ENCODE measurements around the gene CSAG2.
"Not testable (repeated sequence)": the region's sequence is repeated elsewhere in the genome, so short reads cannot be mapped to it uniquely, and the experiment has no call there.

CSAG2 gene

GRCh38 chrX:152709173-152709572 lies at the start of gene CSAG2:
TSS of gene CSAG2 (minus strand) at chrX:152709273. CDS start at chrX:152709112, 161 bp downstream.
- DNase-seq; in situ Hi-C loops (cut with HindIII; ENCODE audit: low pct_ligation_motif_present, low pct_unique_long_range_greater_than_20kb, low sequenced_read_pairs): not testable (repeated sequence)

GRCh38 chrX:152754871-152755270 lies 45.8 kb upstream of the CSAG2 start:
- DNase-seq; in situ Hi-C loops (cut with HindIII; ENCODE audit: low pct_ligation_motif_present, low pct_unique_long_range_greater_than_20kb, low sequenced_read_pairs): not testable (repeated sequence)

GRCh38 chrX:152753686-152754650 lies 44.9 kb upstream of the CSAG2 start, which contains the start of gene MAGEA2:
TSS of gene MAGEA2 (minus strand) at chrX:152753842. CDS start at chrX:152751363, 2,479 bp downstream.
- DNase-seq; in situ Hi-C loops (cut with HindIII; ENCODE audit: low pct_ligation_motif_present, low pct_unique_long_range_greater_than_20kb, low sequenced_read_pairs): not testable (repeated sequence)

GRCh38 chrX:152738560-152738959 lies 29.5 kb upstream of the CSAG2 start:
- no peak for DNase-seq
- in situ Hi-C loops (cut with HindIII; ENCODE audit: low pct_ligation_motif_present, low pct_unique_long_range_greater_than_20kb, low sequenced_read_pairs): no loop called here

GRCh38 chrX:152736528-152736927 lies 27.5 kb upstream of the CSAG2 start:
- in situ Hi-C loops (cut with HindIII; ENCODE audit: low pct_ligation_motif_present, low pct_unique_long_range_greater_than_20kb, low sequenced_read_pairs); DNase-seq: not testable (repeated sequence)

GRCh38 chrX:152735860-152736511 lies 26.9 kb upstream of the CSAG2 start:
- DNase-seq: no peak
- in situ Hi-C loops (cut with HindIII; ENCODE audit: low pct_ligation_motif_present, low pct_unique_long_range_greater_than_20kb, low sequenced_read_pairs): no loop called here

GRCh38 chrX:152735101-152735500 lies 26.0 kb upstream of the CSAG2 start:
- in situ Hi-C loops (cut with HindIII; ENCODE audit: low pct_ligation_motif_present, low pct_unique_long_range_greater_than_20kb, low sequenced_read_pairs): no loop called here
- DNase-seq: no peak

- DNase-seq; in situ Hi-C loops (cut with HindIII; ENCODE audit: low pct_ligation_motif_present, low pct_unique_long_range_greater_than_20kb, low sequenced_read_pairs): not testable (repeated sequence)
Measured at GRCh38 chrX:152734143-152734858, 25.2 kb upstream of the CSAG2 start.

- no peak for DNase-seq
- in situ Hi-C loops (cut with HindIII; ENCODE audit: low pct_ligation_motif_present, low pct_unique_long_range_greater_than_20kb, low sequenced_read_pairs): no loop called here
Measured at GRCh38 chrX:152733261-152733975, 24.3 kb upstream of the CSAG2 start, which contains the start of the genes CSAG1 and MAGEA12. TSS of gene CSAG1 (minus strand) at chrX:152733721. CDS start at chrX:152732460, 1,261 bp downstream. TSS of gene MAGEA12 (plus strand) at chrX:152733757. CDS start at chrX:152736162, 2,405 bp downstream.

GRCh38 chrX:152725409-152725808 lies 16.3 kb upstream of the CSAG2 start:
- no peak for DNase-seq
- in situ Hi-C loops (cut with HindIII; ENCODE audit: low pct_ligation_motif_present, low pct_unique_long_range_greater_than_20kb, low sequenced_read_pairs): no loop called here

- DNase-seq; in situ Hi-C loops (cut with HindIII; ENCODE audit: low pct_ligation_motif_present, low pct_unique_long_range_greater_than_20kb, low sequenced_read_pairs): not testable (repeated sequence)
Measured at GRCh38 chrX:152713815-152714787, 5.0 kb upstream of the CSAG2 start, which contains the start of gene MAGEA2B. TSS of gene MAGEA2B (plus strand) at chrX:152714628. CDS start at chrX:152717107, 2,479 bp downstream.

GRCh38 chrX:152713195-152713594 lies 4.1 kb upstream of the CSAG2 start:
- DNase-seq; in situ Hi-C loops (cut with HindIII; ENCODE audit: low pct_ligation_motif_present, low pct_unique_long_range_greater_than_20kb, low sequenced_read_pairs): not testable (repeated sequence)

- in situ Hi-C loops (cut with HindIII; ENCODE audit: low pct_ligation_motif_present, low pct_unique_long_range_greater_than_20kb, low sequenced_read_pairs); DNase-seq: not testable (repeated sequence)
Measured at GRCh38 chrX:152706500-152706899, 2.6 kb downstream of the CSAG2 start.

- in situ Hi-C loops (cut with HindIII; ENCODE audit: low pct_ligation_motif_present, low pct_unique_long_range_greater_than_20kb, low sequenced_read_pairs); DNase-seq: not testable (repeated sequence)
Measured at GRCh38 chrX:152700390-152700789, 8.7 kb downstream of the CSAG2 start.

- in situ Hi-C loops (cut with HindIII; ENCODE audit: low pct_ligation_motif_present, low pct_unique_long_range_greater_than_20kb, low sequenced_read_pairs); DNase-seq: not testable (repeated sequence)
Measured at GRCh38 chrX:152697952-152698931, 10.8 kb downstream of the CSAG2 start, which contains the start of gene MAGEA3. TSS of gene MAGEA3 (plus strand) at chrX:152698794. CDS start at chrX:152700833, 2,039 bp downstream.

All from ACHN (cell line).